DOHH2 (cell line): ENCODE results near the gene BTBD18.

Experiments
- H3F3A ChIP-seq: fragments of 200-600 bp; sonication (generic), shearing (Covaris generic); 2 replicates; pipeline ENCODE4 v1.6.0; 2016; ENCODE audit warnings: antibody characterized with exemption, mild to moderate bottlenecking; ENCODE audit not compliant: control insufficient read depth, insufficient read depth
- H3K27ac ChIP-seq: fragments of 200-600 bp; sonication (generic); 2 replicates; pipeline ENCODE4 v1.5.1; 2014; ENCODE audit warnings: low read depth, mild to moderate bottlenecking, low read length, moderate library complexity
- H3K27me3 ChIP-seq: fragments of 200-600 bp; sonication (generic); 2 replicates; pipeline ENCODE4 v1.6.1; 2014; ENCODE audit warnings: mild to moderate bottlenecking, low read length, mixed read lengths; ENCODE audit not compliant: control insufficient read depth
- H3K36me3 ChIP-seq: fragments of 200-600 bp; sonication (generic); 2 replicates; pipeline ENCODE4 v1.6.1; 2014; ENCODE audit warnings: mild to moderate bottlenecking, low read length, moderate library complexity, mixed read lengths; ENCODE audit not compliant: control insufficient read depth
- H3K4me1 ChIP-seq: fragments of 200-600 bp; sonication (generic); 2 replicates; pipeline ENCODE4 v1.6.1; 2014; ENCODE audit warnings: mild to moderate bottlenecking, low read length, mixed read lengths; ENCODE audit not compliant: control insufficient read depth
- H3K4me2 ChIP-seq: fragments of 200-600 bp; sonication (generic); 2 replicates; pipeline ENCODE4 v1.6.0; 2014; ENCODE audit warnings: mild to moderate bottlenecking, low read length, moderate library complexity
- H3K4me3 ChIP-seq: fragments of 200-600 bp; sonication (generic); 2 replicates; pipeline ENCODE4 v1.5.1; 2014; ENCODE audit warnings: mild to moderate bottlenecking, low read length, mixed read lengths
- H3K79me2 ChIP-seq: fragments of 200-600 bp; sonication (generic); 2 replicates; pipeline ENCODE4 v1.6.1; 2014; ENCODE audit warnings: mild to moderate bottlenecking, low read length, mixed read lengths; ENCODE audit not compliant: control insufficient read depth
- H3K9me2 ChIP-seq: fragments of 200-600 bp; sonication (generic); replicated peaks from 2 replicates; pipeline ENCODE4 v1.6.1; 2014; ENCODE audit warnings: mild to moderate bottlenecking, low read length, mixed read lengths; ENCODE audit not compliant: control insufficient read depth
- H3K9me3 ChIP-seq: fragments of 200-600 bp; sonication (generic); 2 replicates; pipeline ENCODE4 v1.6.1; 2014; ENCODE audit warnings: antibody characterized with exemption, low read length, mixed read lengths; ENCODE audit not compliant: control insufficient read depth, insufficient read depth
- H4K20me1 ChIP-seq: fragments of 200-600 bp; sonication (generic); 2 replicates; pipeline ENCODE4 v1.6.0; 2014; ENCODE audit warnings: low read depth, mild to moderate bottlenecking, antibody characterized with exemption, low read length, moderate library complexity; ENCODE audit not compliant: control insufficient read depth, insufficient read depth
- EZH2phosphoT487 ChIP-seq: fragments of 200-600 bp; sonication (generic); IDR thresholded peaks from 2 replicates; pipeline ENCODE4 v1.6.1; 2017; ENCODE audit warnings: borderline replicate concordance, mild to moderate bottlenecking, antibody characterized with exemption, low read length, moderate library complexity, mixed read lengths
- TF ChIP-seq, protein P1 (sequence below): fragments of 200-600 bp; sonication (generic); IDR thresholded peaks from one replicate; pipeline ENCODE4 v1.5.1; 2014; ENCODE audit warnings: antibody characterized with exemption, mild to moderate bottlenecking, low read depth, low read length; ENCODE audit not compliant: poor library complexity, severe bottlenecking

The BTBD18 gene

DNA sequence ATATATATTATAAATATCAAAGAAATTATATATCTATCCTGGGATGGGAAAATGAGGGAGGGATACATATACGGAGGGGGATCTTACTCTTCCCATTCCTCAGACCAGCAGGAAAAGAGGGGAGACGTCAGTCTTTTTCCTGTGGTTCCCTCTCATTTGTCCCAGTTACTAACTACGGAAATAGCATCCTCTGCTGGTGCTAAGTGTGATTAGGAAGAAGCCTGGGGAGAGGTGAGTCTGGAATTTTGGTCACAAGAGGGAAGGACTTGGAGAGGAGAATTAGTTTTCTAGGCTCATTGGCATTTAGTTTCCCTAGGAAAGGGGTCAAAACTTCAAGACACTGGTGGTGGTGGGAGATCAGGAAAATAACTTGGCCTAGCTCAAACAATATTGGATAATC, 51.2 kb downstream of the BTBD18 start:
- H3K36me3 ChIP-seq, result peaks cover 74% of the 10 kb centered on the region
- TF ChIP-seq EZH2phosphoT487, result no peak
- TF ChIP-seq, protein P1, sequence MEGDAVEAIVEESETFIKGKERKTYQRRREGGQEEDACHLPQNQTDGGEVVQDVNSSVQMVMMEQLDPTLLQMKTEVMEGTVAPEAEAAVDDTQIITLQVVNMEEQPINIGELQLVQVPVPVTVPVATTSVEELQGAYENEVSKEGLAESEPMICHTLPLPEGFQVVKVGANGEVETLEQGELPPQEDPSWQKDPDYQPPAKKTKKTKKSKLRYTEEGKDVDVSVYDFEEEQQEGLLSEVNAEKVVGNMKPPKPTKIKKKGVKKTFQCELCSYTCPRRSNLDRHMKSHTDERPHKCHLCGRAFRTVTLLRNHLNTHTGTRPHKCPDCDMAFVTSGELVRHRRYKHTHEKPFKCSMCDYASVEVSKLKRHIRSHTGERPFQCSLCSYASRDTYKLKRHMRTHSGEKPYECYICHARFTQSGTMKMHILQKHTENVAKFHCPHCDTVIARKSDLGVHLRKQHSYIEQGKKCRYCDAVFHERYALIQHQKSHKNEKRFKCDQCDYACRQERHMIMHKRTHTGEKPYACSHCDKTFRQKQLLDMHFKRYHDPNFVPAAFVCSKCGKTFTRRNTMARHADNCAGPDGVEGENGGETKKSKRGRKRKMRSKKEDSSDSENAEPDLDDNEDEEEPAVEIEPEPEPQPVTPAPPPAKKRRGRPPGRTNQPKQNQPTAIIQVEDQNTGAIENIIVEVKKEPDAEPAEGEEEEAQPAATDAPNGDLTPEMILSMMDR, result no peak
- no peaks in the 10 kb centered on the region for H3K79me2 ChIP-seq
- H3K4me1 ChIP-seq, result no peaks in the 10 kb centered on the region
- no peak overlapping the region for H3K27ac ChIP-seq
- no peak overlapping the region for H3K4me2 ChIP-seq
- H3K9me3 ChIP-seq, result no peaks in the 10 kb centered on the region
- no peaks in the 10 kb centered on the region for H4K20me1 ChIP-seq
- H3K27me3 ChIP-seq, result no peaks in the 10 kb centered on the region
- H3K9me2 ChIP-seq, result no peaks in the 10 kb centered on the region
- H3F3A ChIP-seq, result peaks cover 9% of the 10 kb centered on the region; the same call in 1 of the 2 replicates
- no peak overlapping the region for H3K4me3 ChIP-seq

DNA sequence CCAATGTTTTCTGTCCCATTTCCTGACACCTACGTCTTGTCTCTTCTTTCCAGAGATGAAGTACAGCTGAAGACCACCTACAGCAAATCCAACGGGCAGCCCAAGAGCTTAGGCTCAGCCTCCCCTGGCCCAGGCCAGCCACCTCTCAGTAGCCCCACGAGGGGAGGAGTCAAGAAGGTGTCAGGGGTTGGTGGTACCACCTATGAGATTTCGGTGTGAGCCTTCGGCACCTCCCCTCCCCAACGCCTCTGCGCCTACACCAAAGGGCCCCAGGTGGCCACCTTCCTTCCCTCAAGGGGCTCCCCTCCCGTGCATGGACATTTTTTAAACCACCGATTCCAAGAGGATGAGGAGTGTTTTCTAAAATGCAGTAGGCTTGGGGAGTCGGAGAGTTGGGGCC, 51.8 kb downstream of the BTBD18 start:
- Histone ChIP-seq H3K9me2 (no peaks in the 10 kb centered on the region), H4K20me1 (no peaks in the 10 kb centered on the region), H3K4me1 (no peaks in the 10 kb centered on the region), H3K4me3 (no peak overlapping the region), H3K36me3 (peaks cover 77% of the 10 kb centered on the region), H3K4me2 (no peak overlapping the region), H3K79me2 (no peaks in the 10 kb centered on the region), H3K9me3 (no peaks in the 10 kb centered on the region), H3K27ac (no peak overlapping the region), H3F3A (peaks cover 9% of the 10 kb centered on the region; the same call in 1 of the 2 replicates), H3K27me3 (no peaks in the 10 kb centered on the region)
- no peak for TF ChIP-seq EZH2phosphoT487
- TF ChIP-seq, protein P1, result no peak

DNA sequence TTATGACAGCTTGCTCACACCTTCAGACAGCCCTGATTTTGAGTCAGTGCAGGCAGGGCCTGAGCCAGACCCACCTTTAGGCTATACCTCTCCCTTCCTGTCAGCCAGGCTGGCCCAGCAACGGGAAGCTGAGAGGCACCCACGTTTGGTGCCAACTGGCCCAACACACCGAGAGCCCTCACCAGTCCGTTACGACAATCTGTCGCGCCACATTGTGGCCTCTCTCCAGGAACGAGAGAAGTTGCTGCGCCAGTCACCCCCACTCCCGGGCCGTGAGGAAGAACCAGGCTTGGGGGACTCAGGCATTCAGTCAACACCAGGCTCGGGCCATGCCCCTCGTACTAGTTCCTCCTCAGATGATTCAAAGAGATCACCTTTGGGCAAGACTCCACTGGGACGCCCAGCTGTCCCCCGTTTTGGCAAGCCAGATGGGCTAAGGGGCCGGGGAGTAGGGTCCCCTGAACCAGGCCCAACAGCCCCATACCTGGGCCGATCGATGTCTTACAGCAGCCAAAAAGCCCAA, 52.7 kb downstream of the BTBD18 start:
- H3K4me2 ChIP-seq, result no peak overlapping the region
- no peak overlapping the region for H3K27ac ChIP-seq
- peaks cover 9% of the 10 kb centered on the region; the same call in 1 of the 2 replicates for H3F3A ChIP-seq
- no peaks in the 10 kb centered on the region for H3K4me1 ChIP-seq
- no peaks in the 10 kb centered on the region for H3K79me2 ChIP-seq
- H3K9me3 ChIP-seq, result no peaks in the 10 kb centered on the region
- no peak overlapping the region for H3K4me3 ChIP-seq
- peaks cover 74% of the 10 kb centered on the region for H3K36me3 ChIP-seq
- no peaks in the 10 kb centered on the region for H4K20me1 ChIP-seq
- no peaks in the 10 kb centered on the region for H3K27me3 ChIP-seq
- no peaks in the 10 kb centered on the region for H3K9me2 ChIP-seq
- TF ChIP-seq, protein P1, result no peak
- TF ChIP-seq EZH2phosphoT487, result no peak
